Ishikawa (cell line): Measurements from ENCODE around the gene SLC7A7.

ENCODE experiments used
- EP300 ChIP-seq: IDR thresholded peaks from 2 replicates; pipeline ENCODE4 v1.6.1; 2012; ENCODE audit warnings: borderline replicate concordance
- YY1 ChIP-seq: IDR thresholded peaks from 2 replicates; pipeline ENCODE4 v1.6.1; 2012; ENCODE audit warnings: low read depth

GRCh38 chr14:22839159-22839779 is 24.0 kb upstream of the SLC7A7 start:
- TF ChIP-seq EP300 (no peak), YY1 (no peak)
